WERI-Rb-1 (cell line): Measurements from ENCODE around the gene SPACA7.
A peak's percentile ranks its signal among the peaks of the same experiment; 100 is the strongest.

Experiments
- DNase-seq: peaks from one replicate; pipeline ENCODE4 v3.0.0-alpha.2; 2020
- H3K27ac ChIP-seq: fragments of 250-450 bp; sonication (Bioruptor Pico); 2 replicates; pipeline ENCODE4 v1.5.1; 2020; ENCODE audit warnings: mild to moderate bottlenecking, moderate library complexity
- H3K27me3 ChIP-seq: fragments of 250-450 bp; sonication (Bioruptor Pico); 2 replicates; pipeline ENCODE4 v1.5.1; 2021; ENCODE audit warnings: mild to moderate bottlenecking, low read depth, moderate library complexity; ENCODE audit not compliant: insufficient read depth, severe bottlenecking
- H3K36me3 ChIP-seq: fragments of 250-450 bp; sonication (Bioruptor Pico); 2 replicates; pipeline ENCODE4 v1.5.1; 2020; ENCODE audit warnings: mild to moderate bottlenecking, moderate library complexity
- H3K4me3 ChIP-seq: 2 replicates; pipeline ENCODE4 v1.5.1; 2011; ENCODE audit warnings: low read depth, mild to moderate bottlenecking, control low read depth, low read length
- H3K9me3 ChIP-seq: fragments of 250-450 bp; sonication (Bioruptor Pico); 2 replicates; pipeline ENCODE4 v1.5.1; 2021; ENCODE audit warnings: mild to moderate bottlenecking, moderate library complexity; ENCODE audit not compliant: severe bottlenecking
- TF ChIP-seq, protein P1 (sequence below): IDR thresholded peaks from 2 replicates; pipeline ENCODE4 v1.5.1; 2011; ENCODE audit warnings: low read depth, mild to moderate bottlenecking, control low read depth, inconsistent platforms, low read length

SPACA7 gene

DNA sequence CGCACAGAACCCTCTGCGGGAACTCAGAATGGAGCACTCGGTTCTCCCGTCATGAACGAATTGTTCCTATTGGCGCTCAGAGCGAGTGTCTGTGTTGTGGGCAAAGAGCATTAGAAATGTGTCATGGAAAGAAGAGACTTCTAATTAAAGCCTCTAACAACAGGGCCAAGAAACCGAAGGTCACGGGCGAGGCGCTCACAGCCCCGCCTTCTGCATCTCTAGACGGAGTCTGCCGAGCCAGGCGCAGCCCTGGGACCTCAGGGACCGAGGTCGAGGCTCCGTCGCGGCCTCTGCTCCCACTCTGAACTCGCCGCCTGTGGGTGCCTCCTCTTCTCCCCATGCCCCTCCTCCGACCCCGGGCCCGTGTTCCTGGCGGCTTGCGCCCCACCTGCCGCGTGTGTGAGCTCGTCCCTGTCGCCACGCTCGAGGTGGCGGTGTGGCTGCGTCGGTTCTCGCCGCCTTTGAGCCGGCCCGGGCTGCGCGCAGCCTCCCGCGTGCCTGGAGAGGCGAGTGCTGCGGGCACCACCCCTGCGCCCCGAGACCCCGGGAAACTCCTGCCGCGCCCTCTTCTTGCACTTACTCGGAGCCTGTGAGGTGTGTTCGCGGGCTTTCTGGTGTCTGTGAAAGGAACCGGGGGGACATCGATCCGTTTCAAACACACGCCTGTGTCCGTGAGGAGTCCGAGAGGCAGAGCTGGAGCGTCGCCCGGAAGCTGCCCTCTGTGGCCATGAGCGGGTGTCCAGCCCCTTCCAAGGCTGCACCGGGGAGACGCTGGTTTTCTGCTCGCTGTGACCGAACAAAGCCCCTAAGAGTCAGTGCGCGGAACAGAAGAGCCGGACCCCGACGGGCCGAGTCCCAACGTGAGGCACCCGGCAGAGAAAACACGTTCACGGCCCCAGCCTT is 45.4 kb upstream of the SPACA7 start:
- TF ChIP-seq, protein P1, sequence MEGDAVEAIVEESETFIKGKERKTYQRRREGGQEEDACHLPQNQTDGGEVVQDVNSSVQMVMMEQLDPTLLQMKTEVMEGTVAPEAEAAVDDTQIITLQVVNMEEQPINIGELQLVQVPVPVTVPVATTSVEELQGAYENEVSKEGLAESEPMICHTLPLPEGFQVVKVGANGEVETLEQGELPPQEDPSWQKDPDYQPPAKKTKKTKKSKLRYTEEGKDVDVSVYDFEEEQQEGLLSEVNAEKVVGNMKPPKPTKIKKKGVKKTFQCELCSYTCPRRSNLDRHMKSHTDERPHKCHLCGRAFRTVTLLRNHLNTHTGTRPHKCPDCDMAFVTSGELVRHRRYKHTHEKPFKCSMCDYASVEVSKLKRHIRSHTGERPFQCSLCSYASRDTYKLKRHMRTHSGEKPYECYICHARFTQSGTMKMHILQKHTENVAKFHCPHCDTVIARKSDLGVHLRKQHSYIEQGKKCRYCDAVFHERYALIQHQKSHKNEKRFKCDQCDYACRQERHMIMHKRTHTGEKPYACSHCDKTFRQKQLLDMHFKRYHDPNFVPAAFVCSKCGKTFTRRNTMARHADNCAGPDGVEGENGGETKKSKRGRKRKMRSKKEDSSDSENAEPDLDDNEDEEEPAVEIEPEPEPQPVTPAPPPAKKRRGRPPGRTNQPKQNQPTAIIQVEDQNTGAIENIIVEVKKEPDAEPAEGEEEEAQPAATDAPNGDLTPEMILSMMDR = no peak
- no peaks in the 10 kb centered on the region for H3K36me3 ChIP-seq
- H3K4me3 ChIP-seq = no peak overlapping the region
- no peak overlapping the region for H3K27ac ChIP-seq
- peaks cover 98% of the 10 kb centered on the region for H3K27me3 ChIP-seq
- no peak for DNase-seq
- H3K9me3 ChIP-seq = peaks cover 6% of the 10 kb centered on the region

DNA sequence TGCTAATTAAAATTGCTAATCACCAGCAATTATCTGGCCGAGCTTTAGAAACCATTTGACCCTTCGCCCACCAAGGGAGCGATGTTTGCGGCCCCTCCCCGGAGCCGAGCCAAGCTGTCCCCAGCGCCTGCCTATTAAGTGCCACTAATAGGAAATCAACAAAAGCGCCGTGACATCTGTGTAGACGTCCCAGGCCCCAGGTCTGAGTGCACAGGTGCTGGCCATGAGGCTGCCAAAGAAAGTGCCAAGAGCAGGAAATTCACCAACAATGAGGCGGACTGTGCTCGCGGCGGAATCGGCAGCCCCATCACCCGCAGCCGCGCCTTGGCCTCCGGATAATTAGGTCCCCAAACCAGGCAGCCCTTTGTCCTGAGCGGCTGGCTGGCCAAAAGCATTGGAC is 44.5 kb upstream of the SPACA7 start:
- DNase-seq = no peak
- Histone ChIP-seq H3K9me3 (peaks cover 10% of the 10 kb centered on the region), H3K4me3 (no peak overlapping the region), H3K27ac (no peak overlapping the region), H3K36me3 (no peaks in the 10 kb centered on the region), H3K27me3 (peaks cover 98% of the 10 kb centered on the region)
- TF ChIP-seq, protein P1 = no peak

DNA sequence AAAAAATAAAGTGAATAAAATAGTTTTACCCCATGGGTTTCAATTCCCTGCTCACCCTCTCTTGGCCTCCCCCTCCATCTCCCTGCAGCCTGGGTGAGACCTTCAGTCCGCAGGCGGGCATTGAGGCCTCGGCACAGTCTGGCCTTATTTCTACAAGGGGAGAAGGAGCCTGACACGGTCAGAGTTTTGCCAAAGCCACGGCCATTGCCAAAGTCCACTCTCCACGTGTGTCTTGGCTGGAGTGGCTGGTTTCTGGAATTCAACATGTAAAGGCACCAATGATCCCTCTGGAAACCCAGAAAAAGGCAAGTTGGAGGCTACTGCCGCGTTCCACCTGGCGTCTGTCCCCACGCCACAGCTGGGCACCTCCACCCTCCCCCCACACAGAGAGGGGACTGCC is 43.4 kb upstream of the SPACA7 start:
- H3K27me3 ChIP-seq = peaks cover 98% of the 10 kb centered on the region
- peaks cover 16% of the 10 kb centered on the region for H3K9me3 ChIP-seq
- TF ChIP-seq, protein P1 = no peak
- H3K27ac ChIP-seq = no peak overlapping the region
- H3K36me3 ChIP-seq = no peaks in the 10 kb centered on the region
- H3K4me3 ChIP-seq = no peak overlapping the region
- DNase-seq = no peak

DNA sequence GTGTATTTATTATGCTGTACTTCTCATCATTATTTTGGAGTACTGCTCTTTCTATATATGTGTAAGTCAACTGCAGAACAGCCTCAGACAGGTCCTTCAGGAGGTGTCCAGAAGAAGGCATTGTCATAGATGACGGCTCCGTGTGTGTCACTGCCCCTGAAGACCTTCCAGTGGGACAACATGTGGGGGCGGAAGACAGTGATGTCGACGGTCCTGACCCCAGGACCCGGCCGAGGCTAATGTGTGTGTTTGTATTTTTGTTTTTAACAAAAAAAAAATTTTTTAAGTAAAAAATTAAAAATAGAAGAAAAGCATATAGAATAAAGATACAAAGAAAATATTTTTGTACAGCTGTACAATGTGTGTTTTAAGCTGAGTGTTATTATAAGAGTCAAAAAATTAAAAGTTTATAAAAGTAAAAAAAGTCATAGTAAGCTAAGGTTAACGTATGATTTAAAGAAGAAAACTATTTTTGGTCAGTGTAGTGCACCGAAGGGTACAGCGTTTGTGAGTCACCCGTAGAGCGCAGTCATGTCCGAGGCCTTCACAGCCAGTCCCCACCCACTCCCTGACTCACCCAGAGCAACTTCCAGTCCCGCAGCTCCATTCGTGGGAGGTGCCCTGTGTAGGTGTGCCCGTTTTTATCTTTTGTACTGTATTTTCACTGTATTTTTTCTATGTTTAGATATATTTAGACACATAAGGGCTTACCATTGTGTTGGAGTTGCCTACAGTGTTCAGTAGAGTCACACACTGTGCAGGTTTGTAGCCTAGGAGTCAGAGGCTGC is 42.2 kb upstream of the SPACA7 start:
- TF ChIP-seq, protein P1 = no peak
- peaks cover 98% of the 10 kb centered on the region for H3K27me3 ChIP-seq
- H3K36me3 ChIP-seq = no peaks in the 10 kb centered on the region
- H3K27ac ChIP-seq = no peak overlapping the region
- H3K4me3 ChIP-seq = no peak overlapping the region
- no peak for DNase-seq
- H3K9me3 ChIP-seq = peaks cover 20% of the 10 kb centered on the region

DNA sequence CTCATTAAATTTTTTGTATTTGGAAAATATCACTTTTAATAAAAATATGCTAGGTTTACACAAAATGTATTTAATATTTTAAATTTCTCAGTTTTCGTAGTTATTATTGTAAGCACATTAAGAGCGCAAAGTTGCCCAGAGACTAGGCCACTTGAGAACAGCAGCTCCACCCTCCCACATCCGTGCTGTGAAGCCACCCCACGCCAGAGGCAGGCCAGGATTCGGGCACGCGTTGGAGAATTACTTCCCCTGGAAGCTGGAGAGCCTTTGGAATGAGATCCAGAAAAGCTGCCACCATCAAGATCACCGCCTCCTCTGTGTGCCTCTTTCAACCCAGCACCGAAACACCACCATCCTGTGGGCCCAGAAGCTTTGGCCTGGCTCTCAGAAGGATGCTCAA is 41.0 kb upstream of the SPACA7 start:
- H3K4me3 ChIP-seq = no peak overlapping the region
- H3K36me3 ChIP-seq = no peaks in the 10 kb centered on the region
- peaks cover 26% of the 10 kb centered on the region for H3K9me3 ChIP-seq
- no peak overlapping the region for H3K27ac ChIP-seq
- TF ChIP-seq, protein P1 = peak; percentile 32; the same call in 1 of the 2 replicates
- peaks cover 97% of the 10 kb centered on the region for H3K27me3 ChIP-seq
- no peak for DNase-seq
